ENCODE data around the gene FCMR. TPM values are rescaled to one million over a fixed set of nuclear protein-coding genes. Genes with fewer than 3 reads are reported as not detected.

Gene FCMR
- total RNA-seq, 4 donors from 2014 or later, result 2.5 to 3.3 (median 3.2) TPM; not detected in 1

DNA sequence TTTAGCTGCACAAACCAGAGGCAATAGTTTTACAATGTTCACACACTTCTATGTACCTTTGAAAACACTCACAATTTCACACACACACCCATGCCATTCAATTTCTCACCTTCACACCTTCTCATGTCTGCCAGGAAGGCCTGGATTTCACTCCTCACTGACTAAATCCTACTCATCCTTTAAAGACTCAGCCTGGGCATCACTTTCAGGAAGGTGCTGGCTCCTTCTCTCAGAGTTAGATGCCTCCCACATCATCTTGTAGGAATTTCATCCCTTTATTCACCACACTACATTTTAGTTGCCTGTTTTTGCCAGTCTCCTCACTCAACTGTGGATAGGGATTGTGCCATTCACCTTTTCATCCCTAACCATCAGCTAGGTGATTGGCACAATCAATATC is 54.0 kb downstream of the FCMR start:
- Histone ChIP-seq H3K4me3 (no peak overlapping the region), H3K27me3 (no peaks in the 10 kb centered on the region), H3K4me1 (peaks cover 0 to 7% (median 0%) of the 10 kb centered on the region in 4 donors), H3K9me3 (peaks cover 0 to 2% (median 0%) of the 10 kb centered on the region in 4 donors), H3K36me3 (no peaks in the 10 kb centered on the region), H3K27ac (replicated peaks in 1 of 4) (no peak overlapping the region)
- DNase-seq (ENCODE audit: extremely low spot score), result no peak
- intact Hi-C loops (cut with DNase I), result loop anchor here (5.0 kb wide), 1 partner anchor 40 kb away; no protein-coding TSS in a partner anchor
- TF ChIP-seq, protein P1, sequence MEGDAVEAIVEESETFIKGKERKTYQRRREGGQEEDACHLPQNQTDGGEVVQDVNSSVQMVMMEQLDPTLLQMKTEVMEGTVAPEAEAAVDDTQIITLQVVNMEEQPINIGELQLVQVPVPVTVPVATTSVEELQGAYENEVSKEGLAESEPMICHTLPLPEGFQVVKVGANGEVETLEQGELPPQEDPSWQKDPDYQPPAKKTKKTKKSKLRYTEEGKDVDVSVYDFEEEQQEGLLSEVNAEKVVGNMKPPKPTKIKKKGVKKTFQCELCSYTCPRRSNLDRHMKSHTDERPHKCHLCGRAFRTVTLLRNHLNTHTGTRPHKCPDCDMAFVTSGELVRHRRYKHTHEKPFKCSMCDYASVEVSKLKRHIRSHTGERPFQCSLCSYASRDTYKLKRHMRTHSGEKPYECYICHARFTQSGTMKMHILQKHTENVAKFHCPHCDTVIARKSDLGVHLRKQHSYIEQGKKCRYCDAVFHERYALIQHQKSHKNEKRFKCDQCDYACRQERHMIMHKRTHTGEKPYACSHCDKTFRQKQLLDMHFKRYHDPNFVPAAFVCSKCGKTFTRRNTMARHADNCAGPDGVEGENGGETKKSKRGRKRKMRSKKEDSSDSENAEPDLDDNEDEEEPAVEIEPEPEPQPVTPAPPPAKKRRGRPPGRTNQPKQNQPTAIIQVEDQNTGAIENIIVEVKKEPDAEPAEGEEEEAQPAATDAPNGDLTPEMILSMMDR (IDR thresholded peaks at IDR 0.05), result no peak
- no peak for TF ChIP-seq POLR2A (IDR thresholded peaks at IDR 0.05; ENCODE audit: low read depth)
- no peak for TF ChIP-seq POLR2AphosphoS5 (IDR thresholded peaks at IDR 0.05)

DNA sequence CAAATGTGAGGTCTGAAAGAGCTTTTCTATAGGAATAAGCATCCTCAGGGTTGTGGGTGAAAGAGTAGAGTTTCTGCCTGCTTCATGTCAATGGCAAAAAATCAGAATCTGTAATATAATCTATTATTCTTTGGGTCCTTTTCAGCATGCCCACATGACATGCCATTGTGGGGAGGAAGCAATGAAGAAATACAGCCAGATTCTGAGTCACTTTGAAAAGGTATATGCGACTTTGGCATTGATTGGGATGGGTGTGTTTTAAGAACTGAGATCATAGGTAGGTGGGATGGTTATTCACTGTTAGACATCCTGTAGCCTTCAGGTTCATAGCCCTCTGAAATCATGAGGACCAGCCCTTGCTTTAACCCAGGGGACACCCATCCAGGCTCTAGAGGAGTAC is 54.5 kb downstream of the FCMR start:
- no peaks in the 10 kb centered on the region for H3K36me3 ChIP-seq
- 93% methylated on average over 1 of the region's 1 CpG for WGBS
- no peaks in the 10 kb centered on the region for H3K27me3 ChIP-seq
- intact Hi-C loops (cut with DNase I), result loop anchor here (5.0 kb wide), 1 partner anchor 40 kb away; no protein-coding TSS in a partner anchor
- peaks cover 0 to 7% (median 0%) of the 10 kb centered on the region in 4 donors for H3K4me1 ChIP-seq
- DNase-seq (ENCODE audit: extremely low spot score), result no peak
- no peak overlapping the region for H3K4me3 ChIP-seq
- H3K27ac ChIP-seq (replicated peaks in 1 of 4), result no peak overlapping the region
- no peak for TF ChIP-seq POLR2AphosphoS5 (IDR thresholded peaks at IDR 0.05)
- TF ChIP-seq, protein P1 (IDR thresholded peaks at IDR 0.05), result no peak
- no peak for TF ChIP-seq EP300 (IDR thresholded peaks at IDR 0.05)
- no peak for TF ChIP-seq POLR2A (IDR thresholded peaks at IDR 0.05; ENCODE audit: low read depth)
- H3K9me3 ChIP-seq, result no peaks in the 10 kb centered on the region

DNA sequence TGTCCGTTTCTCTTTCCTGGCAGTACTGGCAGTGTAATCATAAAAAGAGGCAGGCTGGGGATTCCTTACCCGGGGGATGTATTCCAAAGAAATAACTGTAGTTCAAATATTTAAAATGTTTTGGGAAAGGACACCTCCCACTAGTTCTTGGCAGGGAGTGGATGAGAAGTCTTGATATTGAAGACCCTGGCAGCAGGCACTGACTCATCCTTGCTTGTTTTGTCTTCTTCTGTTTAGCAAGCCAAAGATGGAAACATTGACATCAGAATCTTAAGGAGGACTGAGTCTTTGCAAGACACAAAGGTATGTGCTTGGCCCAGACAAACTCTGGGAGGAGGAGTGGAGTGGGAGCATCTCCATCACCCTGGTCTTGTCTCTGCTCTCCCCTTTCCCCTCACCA is 55.7 kb downstream of the FCMR start:
- 35% methylated on average over 2 of the region's 2 CpGs for WGBS
- intact Hi-C loops (cut with DNase I), result loop anchor here (5.0 kb wide), 1 partner anchor 41 kb away; no protein-coding TSS in a partner anchor
- no peak for DNase-seq (ENCODE audit: extremely low spot score)
- Histone ChIP-seq H3K27ac (replicated peaks in 1 of 4) (no peak overlapping the region), H3K27me3 (peaks cover 0 to 5% (median 0%) of the 10 kb centered on the region in 4 donors), H3K4me1 (peaks cover 0 to 7% (median 0%) of the 10 kb centered on the region in 4 donors), H3K36me3 (no peaks in the 10 kb centered on the region), H3K4me3 (no peak overlapping the region), H3K9me3 (no peaks in the 10 kb centered on the region)
- TF ChIP-seq POLR2AphosphoS5 (IDR thresholded peaks at IDR 0.05) (no peak), EP300 (IDR thresholded peaks at IDR 0.05) (no peak), POLR2A (IDR thresholded peaks at IDR 0.05; ENCODE audit: low read depth) (no peak)
- TF ChIP-seq, protein P1 (IDR thresholded peaks at IDR 0.05), result no peak

DNA sequence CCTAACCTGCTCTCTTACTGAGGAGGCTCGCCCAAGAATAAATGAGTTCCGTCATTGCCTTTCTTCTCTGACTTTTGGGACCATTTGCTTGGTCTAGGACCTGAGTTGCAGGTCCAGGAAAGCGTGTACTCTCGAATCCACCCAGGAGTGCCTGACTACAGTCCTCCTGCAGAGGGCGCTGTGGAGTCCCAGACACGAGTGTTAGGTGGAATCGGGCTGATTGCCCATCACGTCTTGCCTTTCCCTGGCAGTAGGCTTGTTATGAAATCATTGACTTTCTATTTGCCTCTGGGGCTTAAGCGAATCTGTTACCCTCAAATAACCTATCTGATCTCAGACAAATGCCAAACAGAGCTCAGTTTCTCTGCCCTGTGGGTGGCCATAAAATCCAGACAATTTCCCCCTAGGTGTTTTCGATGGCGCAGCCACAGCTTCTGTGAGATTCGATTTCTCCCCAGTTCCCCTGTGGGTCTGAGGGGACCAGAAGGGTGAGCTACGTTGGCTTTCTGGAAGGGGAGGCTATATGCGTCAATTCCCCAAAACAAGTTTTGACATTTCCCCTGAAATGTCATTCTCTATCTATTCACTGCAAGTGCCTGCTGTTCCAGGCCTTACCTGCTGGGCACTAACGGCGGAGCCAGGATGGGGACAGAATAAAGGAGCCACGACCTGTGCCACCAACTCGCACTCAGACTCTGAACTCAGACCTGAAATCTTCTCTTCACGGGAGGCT is 56.6 kb downstream of the FCMR start, which contains the start of gene IL20:
Gene IL20 (plus strand): TSS at position 685 of the 733 bp plus-strand sequence. CDS start 230 bp downstream, outside the sequence.
- WGBS, result 56% methylated on average over 19 of the region's 19 CpGs
- intact Hi-C loops (cut with DNase I), result loop anchor here (5.0 kb wide), 1 partner anchor 42 kb away; no protein-coding TSS in a partner anchor
- H3K9me3 ChIP-seq, result no peaks in the 10 kb centered on the region
- peaks cover 0 to 7% (median 0%) of the 10 kb centered on the region in 4 donors for H3K4me1 ChIP-seq
- H3K36me3 ChIP-seq, result no peaks in the 10 kb centered on the region
- DNase-seq (ENCODE audit: extremely low spot score), result no peak
- no peak within 1 kb of the TSS for H3K4me3 ChIP-seq
- TF ChIP-seq EP300 (IDR thresholded peaks at IDR 0.05), result no peak
- no peak for TF ChIP-seq POLR2A (IDR thresholded peaks at IDR 0.05; ENCODE audit: low read depth)
- no peak for TF ChIP-seq POLR2AphosphoS5 (IDR thresholded peaks at IDR 0.05)
- TF ChIP-seq, protein P1 (IDR thresholded peaks at IDR 0.05), result peak; percentile 43 to 65 (median 44)
- H3K27ac ChIP-seq (replicated peaks in 1 of 4), result no peak within 1 kb of the TSS
- peaks cover 0 to 5% (median 0%) of the 10 kb centered on the region in 4 donors for H3K27me3 ChIP-seq
